CD4-positive, alpha-beta T cell treated with Interleukin-2 at 100 ng/mL for 4 hours (primary cell): ENCODE data around the gene LYG2.
"Not testable (repeated sequence)": the region's sequence is repeated elsewhere in the genome, so short reads cannot be mapped to it uniquely, and the experiment has no call there.

ENCODE experiments used
- DNase-seq: peaks from one replicate; pipeline ENCODE4 v3.0.0-alpha.2; 2020; ENCODE audit warnings: low spot score

The LYG2 gene

GRCh38 chr2:99200076-99200800 lies 55.2 kb downstream of the LYG2 start:
- no peak for DNase-seq

- DNase-seq = no peak
Measured at GRCh38 chr2:99198103-99198841, 57.2 kb downstream of the LYG2 start.

GRCh38 chr2:99192364-99192763 lies 63.1 kb downstream of the LYG2 start:
- DNase-seq = not testable (repeated sequence)
